Loucy (cell line): ENCODE measurements around the gene LANCL2.

Experiments used
- CTCF ChIP-seq: fragments of 200-600 bp; sonication (generic); conservative IDR thresholded peaks from 2 replicates; pipeline ENCODE4 v1.5.1; 2014; ENCODE audit warnings: mild to moderate bottlenecking, antibody characterized with exemption, low read length
- EZH2phosphoT487 ChIP-seq: fragments of 200-600 bp; IDR thresholded peaks from 2 replicates; pipeline ENCODE4 v1.6.1; 2018; ENCODE audit warnings: antibody characterized with exemption, mild to moderate bottlenecking, moderate library complexity, borderline replicate concordance

GRCh38 chr7:55350281-55350680, 14.9 kb upstream of the LANCL2 start:
- TF ChIP-seq CTCF (no peak), EZH2phosphoT487 (no peak)
